Nephron progenitor cell (in vitro differentiated cells): ENCODE results near the gene AK1.

Experiments used
- DNase-seq: peaks from one replicate; pipeline ENCODE4 v3.0.0; 2021
- H3K27ac Mint-ChIP-seq: 2 replicates; pipeline ENCODE4 v1.8.0; 2021; ENCODE audit warnings: mild to moderate bottlenecking, moderate library complexity, mixed read lengths
- H3K27me3 Mint-ChIP-seq: 2 replicates; pipeline ENCODE4 v1.8.0; 2021; ENCODE audit warnings: mild to moderate bottlenecking, low read depth, mixed read lengths; ENCODE audit not compliant: poor library complexity
- H3K36me3 Mint-ChIP-seq: 2 replicates; pipeline ENCODE4 v1.8.0; 2021; ENCODE audit warnings: low read depth, mixed read lengths
- H3K4me1 Mint-ChIP-seq: 2 replicates; pipeline ENCODE4 v1.8.0; 2021; ENCODE audit warnings: mixed read lengths
- H3K4me3 Mint-ChIP-seq: 2 replicates; pipeline ENCODE4 v1.8.0; 2021; ENCODE audit warnings: mild to moderate bottlenecking, moderate library complexity, mixed read lengths
- H3K9me3 Mint-ChIP-seq: 2 replicates; pipeline ENCODE4 v1.8.0; 2021; ENCODE audit warnings: mild to moderate bottlenecking, moderate library complexity, mixed read lengths
- TF ChIP-seq, protein P1 (sequence below): fragments of 200-600 bp; sonication (generic); IDR thresholded peaks from 2 replicates; pipeline ENCODE4 v1.5.0; 2021; ENCODE audit warnings: antibody characterized with exemption

Gene AK1

DNA sequence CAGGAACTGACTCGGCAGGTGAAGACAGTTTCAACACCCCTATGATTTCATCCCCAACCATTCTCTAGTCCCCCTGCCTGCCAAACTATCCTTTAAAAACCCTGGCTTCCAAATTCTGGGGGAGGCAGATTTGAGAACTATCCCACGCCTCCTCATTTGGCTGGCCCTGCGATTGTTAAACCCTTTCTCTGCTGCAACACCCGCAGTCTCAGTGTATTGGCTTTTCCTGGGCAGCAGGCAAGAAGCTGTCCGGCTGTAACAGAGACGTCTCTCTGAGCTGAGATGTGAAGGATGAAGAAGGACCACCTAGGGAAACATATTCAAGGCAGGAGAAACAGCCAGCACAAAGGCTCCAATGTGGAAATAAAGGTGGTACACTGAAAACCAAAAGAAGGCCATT, 15.4 kb upstream of the AK1 start:
- no peak for DNase-seq
- peaks cover 34% of the 10 kb centered on the region for H3K9me3 Mint-ChIP-seq
- H3K27ac Mint-ChIP-seq = no peak overlapping the region
- H3K4me1 Mint-ChIP-seq = peaks cover 26% of the 10 kb centered on the region
- TF ChIP-seq, protein P1, sequence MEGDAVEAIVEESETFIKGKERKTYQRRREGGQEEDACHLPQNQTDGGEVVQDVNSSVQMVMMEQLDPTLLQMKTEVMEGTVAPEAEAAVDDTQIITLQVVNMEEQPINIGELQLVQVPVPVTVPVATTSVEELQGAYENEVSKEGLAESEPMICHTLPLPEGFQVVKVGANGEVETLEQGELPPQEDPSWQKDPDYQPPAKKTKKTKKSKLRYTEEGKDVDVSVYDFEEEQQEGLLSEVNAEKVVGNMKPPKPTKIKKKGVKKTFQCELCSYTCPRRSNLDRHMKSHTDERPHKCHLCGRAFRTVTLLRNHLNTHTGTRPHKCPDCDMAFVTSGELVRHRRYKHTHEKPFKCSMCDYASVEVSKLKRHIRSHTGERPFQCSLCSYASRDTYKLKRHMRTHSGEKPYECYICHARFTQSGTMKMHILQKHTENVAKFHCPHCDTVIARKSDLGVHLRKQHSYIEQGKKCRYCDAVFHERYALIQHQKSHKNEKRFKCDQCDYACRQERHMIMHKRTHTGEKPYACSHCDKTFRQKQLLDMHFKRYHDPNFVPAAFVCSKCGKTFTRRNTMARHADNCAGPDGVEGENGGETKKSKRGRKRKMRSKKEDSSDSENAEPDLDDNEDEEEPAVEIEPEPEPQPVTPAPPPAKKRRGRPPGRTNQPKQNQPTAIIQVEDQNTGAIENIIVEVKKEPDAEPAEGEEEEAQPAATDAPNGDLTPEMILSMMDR = no peak
- no peak overlapping the region for H3K4me3 Mint-ChIP-seq
- H3K27me3 Mint-ChIP-seq = peaks cover 3% of the 10 kb centered on the region
- peaks cover 76% of the 10 kb centered on the region for H3K36me3 Mint-ChIP-seq

- Mint-ChIP-seq H3K27me3 (peaks cover 3% of the 10 kb centered on the region), H3K4me1 (peaks cover 26% of the 10 kb centered on the region), H3K9me3 (peaks cover 28% of the 10 kb centered on the region), H3K4me3 (no peak overlapping the region), H3K27ac (no peak overlapping the region), H3K36me3 (peaks cover 74% of the 10 kb centered on the region)
- DNase-seq = no peak
- TF ChIP-seq, protein P1 = no peak
Observed at GRCh38 chr9:127890053-127890452, 12.6 kb upstream of the AK1 start.

- Mint-ChIP-seq H3K4me3 (no peak overlapping the region), H3K36me3 (peaks cover 62% of the 10 kb centered on the region), H3K4me1 (peaks cover 39% of the 10 kb centered on the region), H3K27me3 (peaks cover 3% of the 10 kb centered on the region), H3K9me3 (peaks cover 6% of the 10 kb centered on the region), H3K27ac (peak overlapping the region; percentile 22)
- TF ChIP-seq, protein P1 = peak; percentile 25
- no peak for DNase-seq
Observed at GRCh38 chr9:127887792-127888191, 10.3 kb upstream of the AK1 start.

DNA sequence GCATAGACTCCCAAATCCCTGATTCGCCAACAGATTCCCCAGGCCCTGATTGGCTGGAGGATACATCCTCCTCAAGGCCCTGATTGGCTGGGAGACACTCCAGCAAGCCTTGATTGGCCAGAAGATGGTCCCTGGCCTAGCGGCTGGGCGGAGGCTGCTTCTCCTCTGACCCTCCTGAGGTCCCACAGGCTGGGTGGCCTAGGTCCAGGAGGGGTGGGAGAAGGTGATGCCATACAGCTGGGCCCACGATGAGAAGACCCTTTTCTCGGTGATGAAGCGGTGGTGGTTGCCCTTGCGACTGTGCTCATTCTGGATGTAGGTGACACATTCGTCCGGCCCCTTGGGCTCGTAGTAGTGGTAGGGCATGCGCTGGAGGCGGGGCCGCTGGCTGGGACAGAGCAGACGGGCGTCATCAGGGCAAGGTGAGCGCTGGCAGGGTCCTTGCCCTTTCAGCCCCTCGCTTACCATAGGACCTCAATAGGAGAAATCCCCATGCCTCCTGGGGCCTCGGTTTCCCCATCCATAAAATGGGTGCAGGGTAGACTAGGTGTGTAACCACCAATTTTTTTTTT, 9.0 kb upstream of the AK1 start:
- peaks cover 44% of the 10 kb centered on the region for H3K4me1 Mint-ChIP-seq
- TF ChIP-seq, protein P1 = no peak
- peaks cover 52% of the 10 kb centered on the region for H3K36me3 Mint-ChIP-seq
- peak overlapping the region; percentile 68 for H3K27ac Mint-ChIP-seq
- no peak overlapping the region for H3K4me3 Mint-ChIP-seq
- H3K27me3 Mint-ChIP-seq = peaks cover 3% of the 10 kb centered on the region
- H3K9me3 Mint-ChIP-seq = no peaks in the 10 kb centered on the region
- DNase-seq = no peak

DNA sequence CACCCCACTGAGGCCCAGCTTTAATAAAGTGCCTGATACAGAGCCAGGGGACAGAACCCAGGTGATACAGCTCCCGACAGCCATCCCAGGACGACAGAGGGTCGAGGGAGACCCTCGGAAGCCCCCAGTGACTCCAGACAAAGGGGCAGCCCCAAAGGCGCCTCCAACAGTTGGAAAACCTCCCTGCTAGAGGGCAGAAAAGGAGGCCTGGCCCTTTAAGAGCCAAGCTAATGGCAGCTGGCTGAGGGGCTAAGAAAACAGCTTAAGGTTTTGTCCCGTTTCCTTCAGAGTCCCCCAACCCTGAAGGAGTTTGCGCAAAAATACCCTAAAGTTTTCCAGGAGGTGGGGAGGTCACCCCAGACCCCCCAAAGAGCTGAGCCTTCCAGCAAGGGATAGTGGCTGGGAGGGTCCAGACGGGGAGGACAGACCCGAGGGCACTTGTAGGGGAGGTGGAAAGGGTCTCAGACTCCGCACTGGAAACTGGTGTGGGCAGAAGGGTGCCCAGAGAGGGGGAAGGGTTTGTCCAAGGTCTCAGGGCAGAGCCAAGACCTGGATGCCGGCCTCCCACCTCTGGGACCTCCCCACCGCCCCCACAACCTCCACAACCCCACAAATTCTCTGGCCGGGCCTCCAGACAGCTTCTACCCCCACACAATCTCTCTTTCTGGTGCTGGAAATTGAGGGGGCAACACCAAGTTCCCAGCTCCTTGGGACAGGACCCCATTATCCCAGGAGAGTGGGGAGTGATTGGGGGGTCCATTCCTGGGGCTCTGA, 8.2 kb upstream of the AK1 start:
- H3K27ac Mint-ChIP-seq = peak overlapping the region; percentile 68
- H3K27me3 Mint-ChIP-seq = peaks cover 3% of the 10 kb centered on the region
- TF ChIP-seq, protein P1 = no peak
- peaks cover 49% of the 10 kb centered on the region for H3K36me3 Mint-ChIP-seq
- H3K4me3 Mint-ChIP-seq = no peak overlapping the region
- no peaks in the 10 kb centered on the region for H3K9me3 Mint-ChIP-seq
- peaks cover 49% of the 10 kb centered on the region for H3K4me1 Mint-ChIP-seq
- DNase-seq = no peak
